ENCODE data around the gene MACROD1. TPM values are rescaled to one million over a fixed set of nuclear protein-coding genes. Genes with fewer than 3 reads are reported as not detected.

MACROD1 gene
- total RNA-seq, 1 donor from 2014 or later: 61.4 TPM

DNA sequence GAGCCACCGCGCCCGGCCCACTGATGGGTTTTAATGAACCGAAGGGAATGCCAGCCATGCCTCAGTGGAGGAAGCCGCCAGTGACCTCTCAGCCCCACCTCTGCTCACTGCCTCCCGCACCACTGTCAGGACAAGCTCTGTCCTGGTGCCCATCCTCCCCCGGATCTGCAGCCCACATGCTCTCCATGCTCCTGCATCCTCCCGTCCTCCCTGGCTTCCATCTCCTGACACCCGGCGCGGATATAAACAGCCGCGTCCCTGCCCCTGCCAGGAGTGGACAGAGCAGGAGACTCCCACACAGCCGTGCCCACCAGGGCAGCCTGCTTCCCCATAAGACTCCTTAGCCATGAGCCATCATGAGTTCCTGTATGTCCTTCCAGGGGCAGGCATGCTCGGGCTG is 26.9 kb downstream of the MACROD1 start:
- Histone ChIP-seq H3K27ac (no peak overlapping the region), H3K36me3 (no peaks in the 10 kb centered on the region), H3K27me3 (no peaks in the 10 kb centered on the region), H3K9me3 (no peaks in the 10 kb centered on the region), H3K4me1 (peaks cover 19% of the 10 kb centered on the region), H3K4me3 (no peak overlapping the region)
- TF ChIP-seq POLR2A (IDR thresholded peaks at IDR 0.05) (no peak), POLR2AphosphoS5 (IDR thresholded peaks at IDR 0.05; ENCODE audit: insufficient read depth in 1 of 2, low read depth in 1 of 2) (no peak)
- TF ChIP-seq, protein P1, sequence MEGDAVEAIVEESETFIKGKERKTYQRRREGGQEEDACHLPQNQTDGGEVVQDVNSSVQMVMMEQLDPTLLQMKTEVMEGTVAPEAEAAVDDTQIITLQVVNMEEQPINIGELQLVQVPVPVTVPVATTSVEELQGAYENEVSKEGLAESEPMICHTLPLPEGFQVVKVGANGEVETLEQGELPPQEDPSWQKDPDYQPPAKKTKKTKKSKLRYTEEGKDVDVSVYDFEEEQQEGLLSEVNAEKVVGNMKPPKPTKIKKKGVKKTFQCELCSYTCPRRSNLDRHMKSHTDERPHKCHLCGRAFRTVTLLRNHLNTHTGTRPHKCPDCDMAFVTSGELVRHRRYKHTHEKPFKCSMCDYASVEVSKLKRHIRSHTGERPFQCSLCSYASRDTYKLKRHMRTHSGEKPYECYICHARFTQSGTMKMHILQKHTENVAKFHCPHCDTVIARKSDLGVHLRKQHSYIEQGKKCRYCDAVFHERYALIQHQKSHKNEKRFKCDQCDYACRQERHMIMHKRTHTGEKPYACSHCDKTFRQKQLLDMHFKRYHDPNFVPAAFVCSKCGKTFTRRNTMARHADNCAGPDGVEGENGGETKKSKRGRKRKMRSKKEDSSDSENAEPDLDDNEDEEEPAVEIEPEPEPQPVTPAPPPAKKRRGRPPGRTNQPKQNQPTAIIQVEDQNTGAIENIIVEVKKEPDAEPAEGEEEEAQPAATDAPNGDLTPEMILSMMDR (IDR thresholded peaks at IDR 0.05): no peak
- intact Hi-C loops (cut with DNase I): no loop called here
- no peak for DNase-seq (ENCODE audit: extremely low spot score in 2 of 2)

DNA sequence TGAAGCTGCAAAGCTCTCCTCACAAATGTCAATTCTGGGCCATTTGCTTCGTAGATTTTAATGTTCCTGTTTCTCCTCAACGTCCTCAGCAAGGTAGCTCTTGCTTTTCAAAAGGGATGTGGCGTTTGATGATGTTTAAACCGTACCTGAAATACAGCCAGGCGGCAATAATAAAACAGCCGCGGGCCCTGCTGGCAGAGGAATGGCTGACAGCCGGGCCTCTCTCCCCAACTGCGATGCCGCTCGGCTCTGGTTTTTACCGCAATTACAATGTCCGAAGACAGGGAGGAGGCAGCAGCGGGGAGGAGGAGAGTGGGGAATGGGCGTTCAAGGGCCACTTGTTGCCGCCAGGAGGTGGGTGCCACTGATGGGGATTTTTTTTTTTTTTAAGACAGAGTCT is 27.5 kb downstream of the MACROD1 start:
- no peak overlapping the region for H3K4me3 ChIP-seq
- no peaks in the 10 kb centered on the region for H3K36me3 ChIP-seq
- intact Hi-C loops (cut with DNase I): no loop called here
- no peaks in the 10 kb centered on the region for H3K27me3 ChIP-seq
- H3K27ac ChIP-seq: no peak overlapping the region
- H3K9me3 ChIP-seq: no peaks in the 10 kb centered on the region
- DNase-seq (ENCODE audit: extremely low spot score in 2 of 2): no peak
- H3K4me1 ChIP-seq: peaks cover 19% of the 10 kb centered on the region
- TF ChIP-seq, protein P1 (IDR thresholded peaks at IDR 0.05): no peak
- TF ChIP-seq POLR2AphosphoS5 (IDR thresholded peaks at IDR 0.05; ENCODE audit: insufficient read depth in 1 of 2, low read depth in 1 of 2): no peak

DNA sequence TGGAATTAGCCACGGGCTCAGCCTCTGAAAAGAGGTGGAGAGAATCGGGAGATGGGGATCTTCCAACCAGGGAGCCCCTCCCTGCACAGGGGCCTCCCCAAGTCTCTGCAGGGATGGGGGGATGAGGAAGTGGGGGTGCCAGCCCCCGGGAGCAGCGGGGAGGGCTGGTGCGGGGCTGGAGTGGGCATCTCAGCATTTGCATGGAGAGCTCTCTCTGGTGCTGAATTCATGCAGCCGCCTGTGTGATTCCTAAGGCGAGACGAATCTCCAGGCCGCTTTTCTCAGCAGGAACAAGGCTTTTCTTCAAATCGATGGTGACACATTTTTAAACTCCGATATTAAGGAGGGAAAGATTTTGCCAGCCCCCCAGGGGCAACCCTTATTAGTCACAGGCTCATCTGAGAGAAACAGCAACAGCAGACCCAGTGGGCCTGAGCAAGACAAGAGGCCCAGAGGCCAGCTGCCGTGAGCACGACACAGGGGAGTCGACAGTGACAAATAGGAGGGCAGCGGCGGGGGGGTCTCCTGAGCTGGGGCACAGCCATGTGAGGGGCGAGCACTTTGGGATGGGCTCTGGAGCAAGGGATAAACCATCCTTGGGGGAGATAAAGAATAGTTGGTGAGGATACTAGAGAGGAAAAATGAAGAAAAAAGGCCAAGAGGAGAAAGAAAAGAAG is 29.0 kb downstream of the MACROD1 start:
- Histone ChIP-seq H3K36me3 (no peaks in the 10 kb centered on the region), H3K4me1 (peaks cover 19% of the 10 kb centered on the region), H3K9me3 (no peaks in the 10 kb centered on the region), H3K4me3 (no peak overlapping the region), H3K27me3 (no peaks in the 10 kb centered on the region), H3K27ac (no peak overlapping the region)
- no peak for DNase-seq (ENCODE audit: extremely low spot score in 2 of 2)
- intact Hi-C loops (cut with DNase I): no loop called here
- no peak for TF ChIP-seq POLR2AphosphoS5 (IDR thresholded peaks at IDR 0.05; ENCODE audit: insufficient read depth in 1 of 2, low read depth in 1 of 2)
- TF ChIP-seq POLR2A (IDR thresholded peaks at IDR 0.05): no peak
- TF ChIP-seq, protein P1 (IDR thresholded peaks at IDR 0.05): no peak

- TF ChIP-seq POLR2AphosphoS5 (IDR thresholded peaks at IDR 0.05; ENCODE audit: insufficient read depth in 1 of 2, low read depth in 1 of 2): no peak
- no peak for TF ChIP-seq POLR2A (IDR thresholded peaks at IDR 0.05)
- TF ChIP-seq, protein P1 (IDR thresholded peaks at IDR 0.05): no peak
- Histone ChIP-seq H3K9me3 (no peaks in the 10 kb centered on the region), H3K4me3 (no peak overlapping the region), H3K36me3 (no peaks in the 10 kb centered on the region), H3K27ac (no peak overlapping the region), H3K27me3 (no peaks in the 10 kb centered on the region), H3K4me1 (peaks cover 12% of the 10 kb centered on the region)
- intact Hi-C loops (cut with DNase I): no loop called here
- DNase-seq (ENCODE audit: extremely low spot score in 2 of 2): no peak
Measured at GRCh38 chr11:64135711-64136110, 30.2 kb downstream of the MACROD1 start.

DNA sequence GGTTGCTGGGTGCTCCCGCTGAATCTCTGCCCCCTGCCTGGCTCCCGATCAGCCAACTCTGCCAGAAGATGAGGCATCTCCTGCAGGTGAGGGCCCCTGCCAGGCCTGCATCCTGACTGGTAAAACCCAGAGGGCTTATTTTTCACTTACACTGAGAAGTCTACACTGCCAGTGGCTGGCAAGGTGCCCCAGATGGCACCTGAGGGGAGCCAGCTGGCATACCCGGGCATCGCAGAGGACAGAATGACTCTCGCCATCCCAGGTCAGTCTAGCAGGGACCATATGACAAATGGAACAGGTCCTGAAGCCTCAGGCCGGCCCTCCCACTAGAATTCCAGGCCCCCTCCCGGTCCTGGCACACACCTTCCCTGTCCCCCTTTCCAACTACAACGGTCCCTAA is 30.9 kb downstream of the MACROD1 start:
- no peak for TF ChIP-seq POLR2A (IDR thresholded peaks at IDR 0.05)
- no peak for TF ChIP-seq POLR2AphosphoS5 (IDR thresholded peaks at IDR 0.05; ENCODE audit: insufficient read depth in 1 of 2, low read depth in 1 of 2)
- TF ChIP-seq, protein P1 (IDR thresholded peaks at IDR 0.05): no peak
- Histone ChIP-seq H3K4me3 (no peak overlapping the region), H3K27ac (no peak overlapping the region), H3K27me3 (no peaks in the 10 kb centered on the region), H3K4me1 (peaks cover 12% of the 10 kb centered on the region), H3K36me3 (no peaks in the 10 kb centered on the region), H3K9me3 (no peaks in the 10 kb centered on the region)
- DNase-seq (ENCODE audit: extremely low spot score in 2 of 2): no peak
- intact Hi-C loops (cut with DNase I): no loop called here
